HUDEP-2 (cell line): ENCODE results near the gene CAMK2D.

ENCODE experiments used
- DNase-seq, 76 experiments: peaks; one replicate each; lab custom pipeline; 2025; ENCODE audit not compliant: unreplicated experiment in 76 of 76; lab: John Stamatoyannopoulos, UW

CAMK2D gene

DNA sequence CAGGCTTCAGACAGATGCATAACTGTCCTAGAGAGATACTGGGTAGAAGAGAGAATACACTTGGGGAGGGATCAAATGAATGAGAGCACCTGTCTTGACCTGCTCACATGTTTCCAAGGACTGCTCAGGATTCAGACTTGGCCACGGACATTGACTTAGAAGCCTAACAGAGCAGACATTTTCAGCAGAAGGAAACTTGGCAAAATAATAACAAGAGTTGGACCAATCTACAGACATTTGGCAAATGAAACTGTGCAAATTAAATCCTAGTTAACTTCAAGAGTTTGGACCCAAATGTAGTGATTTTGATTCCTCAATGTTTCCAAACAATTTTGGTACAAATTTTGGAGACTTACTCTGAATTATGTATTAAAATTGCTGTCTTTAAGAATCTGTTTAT lies 223.9 kb downstream of the CAMK2D start:
- no peak for DNase-seq

DNA sequence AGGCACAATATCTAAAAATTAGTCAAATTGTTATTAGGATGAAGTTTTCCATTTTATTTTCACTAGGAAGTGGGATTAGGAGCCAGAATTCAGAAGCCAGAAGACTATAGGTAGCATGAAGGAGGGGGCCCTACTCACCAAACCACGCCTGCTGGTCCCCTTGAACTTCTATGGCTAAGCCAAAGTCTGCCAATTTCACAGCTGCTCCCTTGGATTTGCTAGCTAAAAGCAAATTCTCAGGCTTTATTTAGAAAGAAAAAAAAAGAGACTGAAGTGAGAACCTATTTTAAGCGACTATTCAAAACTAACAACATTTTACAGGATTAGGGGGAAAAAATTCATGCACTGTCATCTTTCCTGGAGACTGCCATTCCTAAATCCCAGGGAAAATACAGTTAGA lies 224.3 kb downstream of the CAMK2D start:
- no peak for DNase-seq

GRCh38 chr4:113534711-113535110 lies 226.8 kb downstream of the CAMK2D start:
- no peak for DNase-seq

GRCh38 chr4:113531572-113531971 lies 230.0 kb downstream of the CAMK2D start:
- no peak for DNase-seq

- no peak for DNase-seq
Measured at GRCh38 chr4:113528395-113528794, 233.1 kb downstream of the CAMK2D start.

GRCh38 chr4:113525521-113525920 lies 236.0 kb downstream of the CAMK2D start:
- DNase-seq: no peak

GRCh38 chr4:113524505-113525186 lies 236.9 kb downstream of the CAMK2D start:
- DNase-seq: no peak

DNA sequence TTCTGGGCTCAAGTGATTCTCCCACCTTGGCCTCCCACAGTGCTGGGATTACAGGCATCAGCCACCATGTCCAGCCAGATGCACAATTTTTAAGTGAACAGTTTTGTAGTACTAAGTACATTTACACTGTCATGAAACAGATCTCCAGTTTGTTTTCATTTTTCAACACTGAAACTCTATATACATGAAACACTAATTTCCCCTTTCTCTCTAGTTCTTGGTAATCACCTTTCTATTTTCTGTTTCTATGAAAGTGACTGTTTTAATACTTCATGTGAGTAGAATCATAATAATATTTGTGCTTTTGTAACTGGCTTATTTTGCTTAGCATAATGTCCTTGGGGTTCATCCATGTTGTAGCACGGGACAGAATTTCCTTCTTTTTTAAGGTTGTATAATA lies 237.4 kb downstream of the CAMK2D start:
- no peak for DNase-seq

DNA sequence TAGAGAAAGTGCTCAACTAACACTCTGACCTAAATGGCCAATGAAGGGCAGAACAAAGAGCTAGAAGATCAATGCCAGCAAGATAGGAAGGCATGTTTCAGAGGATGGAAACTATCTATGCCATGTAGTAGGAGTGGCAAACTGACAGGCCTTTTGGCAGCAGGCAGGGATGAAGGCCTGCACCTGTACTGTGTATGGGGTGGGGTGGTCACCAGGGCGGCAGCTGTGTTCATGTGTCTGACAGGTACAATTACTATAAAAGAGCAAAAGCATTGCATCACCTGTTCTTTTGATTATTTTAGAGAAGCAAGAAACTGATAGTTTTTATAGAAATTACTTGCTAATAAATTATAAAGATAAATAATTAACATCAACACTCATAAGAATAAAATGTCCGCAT lies 239.1 kb downstream of the CAMK2D start:
- no peak for DNase-seq

- DNase-seq: no peak
Measured at GRCh38 chr4:113513382-113513781, 248.2 kb downstream of the CAMK2D start.

- no peak for DNase-seq
Measured at GRCh38 chr4:113512880-113513279, 248.7 kb downstream of the CAMK2D start.

GRCh38 chr4:113511944-113512343 lies 249.6 kb downstream of the CAMK2D start:
- no peak for DNase-seq

- no peak for DNase-seq
Measured at GRCh38 chr4:113509851-113510250, 251.7 kb downstream of the CAMK2D start.

- DNase-seq: no peak
Measured at GRCh38 chr4:113505044-113505443, 256.5 kb downstream of the CAMK2D start.

GRCh38 chr4:113504422-113504821 lies 257.1 kb downstream of the CAMK2D start:
- DNase-seq: no peak

DNA sequence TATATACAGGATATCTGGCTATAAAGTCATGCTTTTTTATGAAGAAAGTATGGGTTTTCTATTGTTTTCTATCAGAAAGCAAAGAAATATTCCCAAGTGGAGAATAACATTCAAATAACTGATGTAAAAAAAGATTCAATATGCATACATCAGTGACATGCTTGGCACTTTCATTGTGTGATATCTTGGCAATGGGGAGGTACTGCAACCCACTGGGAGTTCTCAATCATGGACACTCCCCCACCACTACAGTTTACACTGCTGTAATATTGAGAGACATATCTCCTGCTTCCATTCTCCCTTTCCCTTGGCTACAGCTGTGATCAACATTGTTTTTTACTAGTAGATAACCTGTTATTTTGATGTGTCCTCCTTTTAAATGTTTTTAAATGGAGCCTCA lies 257.8 kb downstream of the CAMK2D start:
- no peak for DNase-seq

DNA sequence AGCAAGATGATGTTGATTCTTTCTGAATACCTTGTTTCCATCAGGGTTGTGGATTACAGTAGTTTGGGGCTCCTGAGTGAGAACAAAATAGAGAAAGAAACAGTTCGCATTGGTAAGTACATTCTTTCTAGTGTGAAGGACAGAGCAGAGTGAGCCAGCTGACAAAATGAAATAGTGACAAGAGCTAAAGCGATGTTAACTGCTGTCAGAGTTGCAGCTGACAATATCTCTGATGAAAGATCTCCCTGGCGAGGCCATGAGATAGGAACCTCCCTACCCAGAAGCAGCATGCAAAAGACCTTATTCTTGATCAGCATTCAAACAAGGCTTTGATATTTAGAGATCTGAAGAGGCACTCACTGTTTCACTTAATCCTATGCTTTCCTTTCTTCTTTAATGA lies 258.6 kb downstream of the CAMK2D start:
- DNase-seq: no peak

GRCh38 chr4:113502476-113502875 lies 259.1 kb downstream of the CAMK2D start:
- no peak for DNase-seq

- DNase-seq: no peak
Measured at GRCh38 chr4:113500424-113500823, 261.1 kb downstream of the CAMK2D start.

DNA sequence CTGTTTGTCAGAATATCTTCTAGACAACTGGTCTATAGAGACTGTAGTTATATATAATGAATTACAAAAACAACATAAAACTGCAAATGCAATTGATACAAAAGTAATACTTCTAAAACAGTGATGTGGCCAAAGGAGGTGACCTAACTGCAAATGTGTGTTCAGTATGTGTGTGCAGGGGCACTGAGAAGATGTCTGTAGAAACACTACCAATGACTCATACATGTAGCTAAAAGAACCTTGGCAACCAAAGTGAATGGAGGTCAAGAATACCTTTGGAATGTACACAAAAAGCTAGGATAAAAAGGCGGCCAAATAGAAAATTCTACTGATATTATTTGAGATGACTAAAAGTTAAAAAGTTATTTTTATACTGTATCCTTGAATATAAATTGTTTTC lies 261.8 kb downstream of the CAMK2D start:
- DNase-seq: no peak

- no peak for DNase-seq
Measured at GRCh38 chr4:113499166-113499565, 262.4 kb downstream of the CAMK2D start.

DNA sequence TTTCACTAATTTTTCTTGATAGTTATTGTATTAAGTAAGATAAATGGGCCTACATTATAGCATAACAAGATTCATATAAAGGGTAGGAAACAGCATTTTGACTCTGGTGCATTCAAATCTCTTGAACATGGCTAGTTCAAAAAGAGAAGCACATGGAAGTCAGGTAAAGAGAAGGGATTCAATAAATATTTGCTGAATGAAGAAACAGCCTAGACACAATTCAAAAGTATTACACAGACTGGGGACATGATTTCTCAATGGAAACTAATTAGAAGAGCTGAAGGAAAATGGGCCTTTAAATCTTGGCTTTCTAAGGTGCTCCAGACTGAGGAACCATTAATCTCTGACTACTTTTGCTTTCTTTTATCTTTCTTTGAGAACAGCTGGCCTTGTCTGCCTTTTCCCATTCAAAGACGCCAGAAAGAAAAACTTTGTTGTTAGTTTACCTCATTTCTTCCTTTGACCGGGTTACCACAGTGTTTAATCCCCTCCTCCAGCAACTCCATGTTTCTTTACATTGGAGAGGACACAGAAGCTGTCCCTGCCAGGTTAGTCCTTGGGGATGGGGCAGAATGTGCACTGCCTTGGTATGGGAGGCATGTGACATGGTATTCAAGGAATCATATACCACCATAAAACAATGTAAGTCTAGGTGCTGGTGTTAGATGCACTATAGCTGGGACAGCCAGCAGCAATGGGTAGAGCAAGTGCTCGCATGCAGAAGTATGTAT lies 264.2 kb downstream of the CAMK2D start:
- DNase-seq: no peak
